ENCODE measurements around the gene CPT1B. TPM values are rescaled to one million over a fixed set of nuclear protein-coding genes. Genes with fewer than 3 reads are reported as not detected.
A peak's percentile ranks its signal among the peaks of the same experiment; 100 is the strongest.

The CPT1B gene
- total RNA-seq, 2 donors from 2014 or later, result 40.3 to 102 TPM

GRCh38 chr22:50532824-50533796, 45.1 kb downstream of the CPT1B start:
- H3K9me3 Mint-ChIP-seq, result peaks cover 3% of the 10 kb centered on the region
- H3K27ac Mint-ChIP-seq, result peak overlapping the region; percentile 92 to 95
- peaks cover 34 to 36% of the 10 kb centered on the region in 2 donors for H3K4me1 Mint-ChIP-seq (ENCODE audit: low read depth in 2 of 2)
- peaks cover 5% of the 10 kb centered on the region for H3K36me3 Mint-ChIP-seq
- H3K4me3 Mint-ChIP-seq, result peak overlapping the region; percentile 92
- ATAC-seq (no peak), DNase-seq (ENCODE audit: low spot score) (no peak)
- no peaks in the 10 kb centered on the region for H3K27me3 Mint-ChIP-seq

- Mint-ChIP-seq H3K9me3 (no peaks in the 10 kb centered on the region), H3K36me3 (no peaks in the 10 kb centered on the region), H3K4me3 (peak overlapping the region; percentile 92), H3K4me1 (ENCODE audit: low read depth in 2 of 2) (peaks cover 37 to 39% of the 10 kb centered on the region in 2 donors), H3K27ac (peak overlapping the region; percentile 92 to 95), H3K27me3 (no peaks in the 10 kb centered on the region)
- ATAC-seq (no peak), DNase-seq (ENCODE audit: low spot score) (no peak)
Observed at GRCh38 chr22:50531962-50532674, 46.1 kb downstream of the CPT1B start.

GRCh38 chr22:50531546-50531961, 46.7 kb downstream of the CPT1B start:
- ATAC-seq, result peak; percentile 62 to 64
- Mint-ChIP-seq H3K4me1 (ENCODE audit: low read depth in 2 of 2) (peaks cover 39 to 41% of the 10 kb centered on the region in 2 donors), H3K36me3 (no peaks in the 10 kb centered on the region), H3K9me3 (no peaks in the 10 kb centered on the region), H3K4me3 (peak overlapping the region; percentile 92), H3K27ac (peak overlapping the region; percentile 95), H3K27me3 (no peaks in the 10 kb centered on the region)
- peak; percentile 85 for DNase-seq (ENCODE audit: low spot score)

- DNase-seq (ENCODE audit: low spot score) (peak; percentile 93), ATAC-seq (peak; percentile 67 to 70)
- peaks cover 37 to 39% of the 10 kb centered on the region in 2 donors for H3K4me1 Mint-ChIP-seq (ENCODE audit: low read depth in 2 of 2)
- peak overlapping the region; percentile 95 for H3K27ac Mint-ChIP-seq
- no peaks in the 10 kb centered on the region for H3K36me3 Mint-ChIP-seq
- H3K9me3 Mint-ChIP-seq, result no peaks in the 10 kb centered on the region
- H3K4me3 Mint-ChIP-seq, result peak overlapping the region; percentile 92
- H3K27me3 Mint-ChIP-seq, result no peaks in the 10 kb centered on the region
Observed at GRCh38 chr22:50530877-50531545, 47.2 kb downstream of the CPT1B start.

GRCh38 chr22:50530580-50530876, 47.7 kb downstream of the CPT1B start:
- H3K27ac Mint-ChIP-seq, result peak overlapping the region; percentile 95
- H3K4me1 Mint-ChIP-seq (ENCODE audit: low read depth in 2 of 2), result peaks cover 37 to 39% of the 10 kb centered on the region in 2 donors
- ATAC-seq, result peak; percentile 0
- H3K9me3 Mint-ChIP-seq, result no peaks in the 10 kb centered on the region
- no peaks in the 10 kb centered on the region for H3K27me3 Mint-ChIP-seq
- no peaks in the 10 kb centered on the region for H3K36me3 Mint-ChIP-seq
- H3K4me3 Mint-ChIP-seq, result peak overlapping the region; percentile 92
- peak; percentile 73 for DNase-seq (ENCODE audit: low spot score)

GRCh38 chr22:50529897-50530579, 48.2 kb downstream of the CPT1B start, which contains the start of gene TYMP:
Gene TYMP (minus strand): TSS chr22:50530012. CDS start chr22:50529709, 303 bp downstream.
- no peaks in the 10 kb centered on the region for H3K36me3 Mint-ChIP-seq
- peaks cover 37 to 39% of the 10 kb centered on the region in 2 donors for H3K4me1 Mint-ChIP-seq (ENCODE audit: low read depth in 2 of 2)
- peak; percentile 49 to 68 for ATAC-seq
- H3K27ac Mint-ChIP-seq, result peak within 1 kb of the TSS; percentile 95
- H3K27me3 Mint-ChIP-seq, result no peaks in the 10 kb centered on the region
- peak; percentile 91 for DNase-seq (ENCODE audit: low spot score)
- H3K9me3 Mint-ChIP-seq, result no peaks in the 10 kb centered on the region
- peak within 1 kb of the TSS; percentile 92 for H3K4me3 Mint-ChIP-seq

- ATAC-seq, result no peak
- Mint-ChIP-seq H3K9me3 (no peaks in the 10 kb centered on the region), H3K4me1 (ENCODE audit: low read depth in 2 of 2) (peaks cover 40 to 42% of the 10 kb centered on the region in 2 donors), H3K4me3 (peak overlapping the region; percentile 88), H3K27me3 (no peaks in the 10 kb centered on the region), H3K36me3 (no peaks in the 10 kb centered on the region), H3K27ac (peak overlapping the region in 1 of 2 donors; percentile 95)
- DNase-seq (ENCODE audit: low spot score), result no peak
Observed at GRCh38 chr22:50529416-50529896, 48.8 kb downstream of the CPT1B start.

- Mint-ChIP-seq H3K27me3 (no peaks in the 10 kb centered on the region), H3K27ac (peak overlapping the region; percentile 93 to 95), H3K36me3 (no peaks in the 10 kb centered on the region), H3K4me1 (ENCODE audit: low read depth in 2 of 2) (peaks cover 40 to 41% of the 10 kb centered on the region in 2 donors), H3K9me3 (no peaks in the 10 kb centered on the region), H3K4me3 (peak overlapping the region; percentile 88)
- ATAC-seq (no peak), DNase-seq (ENCODE audit: low spot score) (no peak)
Observed at GRCh38 chr22:50528682-50529415, 49.4 kb downstream of the CPT1B start.

GRCh38 chr22:50527921-50528681, 50.1 kb downstream of the CPT1B start:
- peak overlapping the region; percentile 88 for H3K4me3 Mint-ChIP-seq
- ATAC-seq, result no peak

GRCh38 chr22:50526834-50527801, 51.1 kb downstream of the CPT1B start:
- H3K9me3 Mint-ChIP-seq, result no peaks in the 10 kb centered on the region
- H3K27ac Mint-ChIP-seq, result peak overlapping the region; percentile 93 to 95
- H3K4me3 Mint-ChIP-seq, result peak overlapping the region; percentile 88
- DNase-seq (ENCODE audit: low spot score), result peak; percentile 85
- ATAC-seq, result peak; percentile 21 to 25
- H3K36me3 Mint-ChIP-seq, result no peaks in the 10 kb centered on the region
- H3K4me1 Mint-ChIP-seq (ENCODE audit: low read depth in 2 of 2), result peaks cover 29 to 34% of the 10 kb centered on the region in 2 donors
- H3K27me3 Mint-ChIP-seq, result no peaks in the 10 kb centered on the region

More at GRCh38 chr22:50527921-50528681, 50.1 kb downstream of the CPT1B start:
- H3K36me3 Mint-ChIP-seq, result no peaks in the 10 kb centered on the region
- no peaks in the 10 kb centered on the region for H3K27me3 Mint-ChIP-seq
- H3K27ac Mint-ChIP-seq, result peak overlapping the region; percentile 93 to 95
- DNase-seq (ENCODE audit: low spot score), result no peak
- H3K4me1 Mint-ChIP-seq (ENCODE audit: low read depth in 2 of 2), result peaks cover 35 to 40% of the 10 kb centered on the region in 2 donors
- H3K9me3 Mint-ChIP-seq, result no peaks in the 10 kb centered on the region
